Pancreas (tissue), 10 donors: ENCODE data around the gene RNF17. TPM values are rescaled to one million over a fixed set of nuclear protein-coding genes. Genes with fewer than 3 reads are reported as not detected.

Experiments
- ATAC-seq, 4 donors: fragments of 200-7000 bp; cut with Tn5 transposase; one replicate each; pipeline versions ENCODE4 v1.8.0 to v1.9.1; 2020; ENCODE audit warnings: mild to moderate bottlenecking in 4 of 4, moderate library complexity in 4 of 4
- DNase-seq, 6 donors: peaks; one replicate each; pipeline ENCODE4 v3.0.0-alpha.2; 2020
- FAIRE-seq: peaks from 2 replicates; lab custom pipeline; 2012; peaks lifted over from hg19 to GRCh38; lab: Jason Lieb, UNC
- H3K27ac ChIP-seq, 4 donors: fragments of 200-600 bp; sonication (generic); 1 replicate in 3 of 4; 2 replicates in 1 of 4; pipeline versions ENCODE4 v1.5.0 to v1.8.0; 2020
- H3K27me3 ChIP-seq, 4 donors: fragments of 200-600 bp; one replicate each; pipeline ENCODE4 v1.8.0; 2021
- H3K36me3 ChIP-seq, 3 donors: fragments of 200-600 bp; sonication (generic) in 1 of 3; one replicate each; pipeline versions ENCODE4 v1.5.0 to v1.8.0; 2020 to 2021
- H3K4me1 ChIP-seq, 3 donors: fragments of 200-600 bp; one replicate each; pipeline ENCODE4 v1.8.0; 2021
- H3K4me3 ChIP-seq, 4 donors: fragments of 200-600 bp; sonication (generic) in 2 of 4; one replicate each; pipeline versions ENCODE4 v1.5.0 to v1.8.0; 2020 to 2021
- H3K9me3 ChIP-seq, 4 donors: fragments of 200-600 bp; one replicate each; pipeline ENCODE4 v1.8.0; 2021
- WGBS, 2 donors: extraction: QIAGEN DNeasy Blood & Tissue Kit; methylation state at CpG; one replicate each; pipeline ENCODE4 v1.1.7; 2013; 5-methylcytosine and 5-hydroxymethylcytosine counted together
- intact Hi-C, 3 donors: fragments of 100-400 bp; cut with DNase I; formaldehyde crosslinking; loops; one replicate each; pipeline versions ENCODE4 v1.11.1 to v1.14.2; 2022
- polyA plus RNA-seq, 2 donors: library from polyadenylated mRNA; stranded (reverse); fragments of 200-250 nt; gene quantifications; one replicate each; pipeline ENCODE4 v1.2.3, GENCODE V29; 2013
- total RNA-seq, 6 donors: library from RNA; stranded (reverse); fragmentation: NEBNext Ultra II Directional in 4 of 6; extraction: Animal tissue kit (Norgen Biotek cat#: 25700) in 4 of 6; gene quantifications; one replicate each; pipeline versions ENCODE4 v1.2.1 to v1.2.4, GENCODE V29; 2021 to 2023
- TF ChIP-seq, protein P1 (sequence below), 4 donors: fragments of 200-600 bp; sonication (generic) in 3 of 4; IDR thresholded peaks; one replicate each; pipeline versions ENCODE4 v1.5.0 to v1.8.0; 2021; ENCODE audit warnings: antibody characterized with exemption in 4 of 4
- donor health status: healthy with polysubstance abuse.
- donor health status: DM: no; HTN: no; CAD: no; lungs with moderate emphysema.
- donor health status: DM: no; HTN: no; CAD: no.
- donor health status: control.
- donor health status: control.
- donor health status: Bipolar disorder and iron deficiency.
- donor health status: DM: yes; HTN: yes; CAD: no.
- donor health status: DM: no; HTN: no; CAD: no.
- donor health status: DM: no; HTN: no; CAD: no.
- donor health status: DM: yes; HTN: yes; CAD: no.

RNF17 gene
- total and polyA plus RNA-seq, 8 donors: not detected

DNA sequence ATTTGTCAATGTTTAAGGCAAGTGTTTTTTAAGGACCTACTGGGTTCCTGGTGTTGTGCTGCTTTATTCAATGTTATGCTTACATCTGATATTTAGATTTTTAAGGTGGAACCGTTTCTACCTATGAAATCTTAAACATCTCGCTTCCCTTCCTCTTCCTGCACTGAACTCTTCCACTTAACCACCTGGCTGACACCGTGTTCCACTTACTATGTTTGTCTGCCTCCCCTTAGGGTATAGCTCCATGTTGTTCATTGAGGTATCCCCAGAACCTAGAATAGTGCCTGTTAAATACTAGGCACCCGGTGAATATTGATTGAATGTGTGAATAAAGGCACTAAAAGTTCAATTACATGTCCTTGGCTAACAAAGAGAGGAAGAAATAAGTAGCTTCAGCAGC lies 104.9 kb downstream of the RNF17 start:
- Histone ChIP-seq H3K4me1 (no peaks in the 10 kb centered on the region), H3K27ac (no peak overlapping the region), H3K36me3 (no peaks in the 10 kb centered on the region), H3K9me3 (no peaks in the 10 kb centered on the region), H3K4me3 (no peak overlapping the region), H3K27me3 (peaks cover 0 to 5% (median 2%) of the 10 kb centered on the region in 4 donors)
- FAIRE-seq: no peak
- intact Hi-C loops: no loop called here
- TF ChIP-seq, protein P1, sequence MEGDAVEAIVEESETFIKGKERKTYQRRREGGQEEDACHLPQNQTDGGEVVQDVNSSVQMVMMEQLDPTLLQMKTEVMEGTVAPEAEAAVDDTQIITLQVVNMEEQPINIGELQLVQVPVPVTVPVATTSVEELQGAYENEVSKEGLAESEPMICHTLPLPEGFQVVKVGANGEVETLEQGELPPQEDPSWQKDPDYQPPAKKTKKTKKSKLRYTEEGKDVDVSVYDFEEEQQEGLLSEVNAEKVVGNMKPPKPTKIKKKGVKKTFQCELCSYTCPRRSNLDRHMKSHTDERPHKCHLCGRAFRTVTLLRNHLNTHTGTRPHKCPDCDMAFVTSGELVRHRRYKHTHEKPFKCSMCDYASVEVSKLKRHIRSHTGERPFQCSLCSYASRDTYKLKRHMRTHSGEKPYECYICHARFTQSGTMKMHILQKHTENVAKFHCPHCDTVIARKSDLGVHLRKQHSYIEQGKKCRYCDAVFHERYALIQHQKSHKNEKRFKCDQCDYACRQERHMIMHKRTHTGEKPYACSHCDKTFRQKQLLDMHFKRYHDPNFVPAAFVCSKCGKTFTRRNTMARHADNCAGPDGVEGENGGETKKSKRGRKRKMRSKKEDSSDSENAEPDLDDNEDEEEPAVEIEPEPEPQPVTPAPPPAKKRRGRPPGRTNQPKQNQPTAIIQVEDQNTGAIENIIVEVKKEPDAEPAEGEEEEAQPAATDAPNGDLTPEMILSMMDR (IDR thresholded peaks at IDR 0.05): no peak
- ATAC-seq: no peak
- no peak for DNase-seq
- WGBS, 2 donors: 33 to 37% methylated on average over 4 of the region's 4 CpGs

DNA sequence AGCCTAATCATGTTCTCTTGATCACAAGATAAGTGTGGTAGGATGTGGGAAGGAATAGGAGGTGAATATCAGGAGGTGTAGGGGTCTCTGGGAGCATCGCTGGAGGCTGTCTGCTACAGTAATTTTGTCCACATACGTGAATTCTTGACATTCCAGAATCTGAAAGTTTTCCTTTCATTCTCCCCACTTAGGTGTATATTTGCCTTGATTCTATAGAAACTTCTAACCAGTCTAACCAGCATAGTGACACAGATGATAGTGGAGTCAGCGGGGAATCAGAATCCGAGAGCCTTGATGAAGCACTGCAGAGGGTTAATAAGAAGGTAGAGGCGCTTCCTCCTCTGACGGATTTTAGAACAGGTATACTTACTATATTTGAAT lies 106.4 kb downstream of the RNF17 start:
- no peak overlapping the region for H3K27ac ChIP-seq
- WGBS, 2 donors: 44 to 52% methylated on average over 6 of the region's 6 CpGs
- TF ChIP-seq, protein P1 (IDR thresholded peaks at IDR 0.05): no peak

DNA sequence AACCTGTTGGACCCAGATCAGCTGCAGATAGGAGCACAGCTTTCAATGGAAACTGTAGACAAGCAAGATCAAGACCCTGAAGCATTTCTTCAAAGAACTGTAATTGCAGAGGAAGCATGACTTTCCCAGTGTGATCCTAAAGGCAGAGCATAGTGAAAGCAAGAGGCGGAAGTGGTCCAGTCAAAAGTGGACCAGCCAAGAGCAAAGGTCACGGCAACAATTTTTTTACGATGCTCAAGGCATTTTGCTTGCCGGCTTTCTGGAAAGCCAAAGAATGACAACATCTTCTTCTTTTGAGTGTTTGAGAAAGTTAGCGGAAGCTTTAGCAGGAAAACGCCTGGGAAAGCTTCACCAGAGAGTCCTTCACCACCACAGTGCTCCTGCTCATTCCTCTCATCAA lies 111.6 kb downstream of the RNF17 start:
- Histone ChIP-seq H3K27me3 (peaks cover 0 to 4% (median 0%) of the 10 kb centered on the region in 4 donors), H3K4me3 (no peak overlapping the region), H3K36me3 (no peaks in the 10 kb centered on the region), H3K27ac (no peak overlapping the region), H3K4me1 (no peaks in the 10 kb centered on the region), H3K9me3 (no peaks in the 10 kb centered on the region)
- DNase-seq: no peak
- no peak for FAIRE-seq
- ATAC-seq: no peak
- intact Hi-C loops: no loop called here
- TF ChIP-seq, protein P1 (IDR thresholded peaks at IDR 0.05): no peak
- 77 to 78% methylated on average over 6 of the region's 6 CpGs for WGBS, 2 donors

More for the DNA sequence above, 106.4 kb downstream of the RNF17 start:
- no peak for FAIRE-seq
- ATAC-seq: no peak
- Histone ChIP-seq H3K4me3 (no peak overlapping the region), H3K4me1 (no peaks in the 10 kb centered on the region), H3K36me3 (no peaks in the 10 kb centered on the region), H3K9me3 (no peaks in the 10 kb centered on the region), H3K27me3 (peaks cover 0 to 5% (median 2%) of the 10 kb centered on the region in 4 donors)
- no peak for DNase-seq
- intact Hi-C loops: no loop called here

DNA sequence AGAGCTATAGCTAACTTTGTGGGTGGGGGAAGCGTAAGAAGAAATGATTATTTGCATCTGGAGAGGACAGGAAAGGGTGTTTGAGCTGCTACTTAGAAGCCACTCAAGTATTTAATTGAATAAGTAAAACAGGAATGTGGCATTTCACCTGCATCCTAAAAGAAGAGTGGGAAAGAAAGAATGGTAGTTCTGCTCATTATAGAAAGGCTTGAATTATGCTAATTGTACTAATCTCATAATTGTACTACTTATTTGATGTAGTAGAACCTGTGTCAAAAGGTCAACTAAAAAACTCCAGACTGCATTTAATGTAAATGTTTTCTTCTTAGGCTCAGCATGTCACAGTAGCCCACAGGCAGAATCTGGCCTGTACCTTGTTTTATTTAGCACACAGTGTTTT lies 113.6 kb downstream of the RNF17 start:
- TF ChIP-seq, protein P1 (IDR thresholded peaks at IDR 0.05): no peak
- DNase-seq (no peak), FAIRE-seq (no peak), ATAC-seq (no peak)
- Histone ChIP-seq H3K4me1 (no peaks in the 10 kb centered on the region), H3K4me3 (no peak overlapping the region), H3K27ac (no peak overlapping the region), H3K27me3 (peaks cover 0 to 4% (median 0%) of the 10 kb centered on the region in 4 donors), H3K36me3 (no peaks in the 10 kb centered on the region), H3K9me3 (no peaks in the 10 kb centered on the region)
- intact Hi-C loops: no loop called here
- WGBS, 2 donors: 69 to 79% methylated on average over 1 of the region's 1 CpG

DNA sequence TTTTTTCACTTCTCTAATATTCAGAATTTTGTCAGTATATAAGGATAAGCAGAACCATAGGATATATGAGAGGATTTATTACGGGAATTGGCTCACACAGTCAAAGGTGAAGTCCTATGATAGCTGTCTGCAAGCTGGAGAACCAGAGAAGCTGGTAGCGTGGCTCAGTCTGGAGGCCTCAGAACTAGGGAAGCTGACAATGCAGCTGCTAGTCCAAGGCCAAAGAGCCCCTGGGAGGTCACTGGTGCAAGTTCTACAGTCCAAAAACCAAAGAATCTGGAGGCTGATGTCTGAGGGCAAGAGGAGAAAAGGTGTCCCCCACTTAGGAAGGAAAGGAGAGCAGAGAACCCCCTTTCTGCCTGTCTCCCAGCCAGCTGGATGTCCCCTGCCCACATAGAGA lies 114.4 kb downstream of the RNF17 start:
- intact Hi-C loops: no loop called here
- WGBS, 2 donors: 72 to 77% methylated on average over 2 of the region's 2 CpGs
- no peak overlapping the region for H3K27ac ChIP-seq
- FAIRE-seq (no peak), ATAC-seq (no peak), DNase-seq (no peak)
- H3K36me3 ChIP-seq: no peaks in the 10 kb centered on the region
- H3K9me3 ChIP-seq: no peaks in the 10 kb centered on the region
- H3K27me3 ChIP-seq: peaks cover 0 to 4% (median 0%) of the 10 kb centered on the region in 4 donors
- H3K4me1 ChIP-seq: no peaks in the 10 kb centered on the region
- TF ChIP-seq, protein P1 (IDR thresholded peaks at IDR 0.05): no peak
- no peak overlapping the region for H3K4me3 ChIP-seq
